ENCODE data around the gene TNPO3.
"Not testable (repeated sequence)": the region's sequence is repeated elsewhere in the genome, so short reads cannot be mapped to it uniquely, and the experiment has no call there.

Gene TNPO3

DNA sequence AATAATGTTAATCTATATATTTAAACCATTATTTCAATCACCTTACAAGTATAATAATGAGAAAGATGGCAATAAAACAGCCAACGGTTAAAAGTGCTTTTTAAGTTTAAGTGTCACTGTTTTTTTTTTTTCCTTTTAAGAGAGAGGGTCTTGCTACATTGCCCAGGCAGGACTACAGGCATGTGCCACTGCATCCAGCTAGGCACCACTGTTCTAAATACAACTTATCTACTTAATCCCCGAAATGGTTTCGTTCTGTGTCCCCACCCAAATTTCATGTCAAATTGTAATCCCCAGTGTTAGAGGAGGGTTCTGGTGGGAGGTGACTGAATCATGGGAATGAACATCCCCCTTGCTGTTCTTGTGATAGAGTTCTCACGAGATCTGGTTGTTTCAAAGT is 49.7 kb downstream of the TNPO3 start:
- H3K9me3 ChIP-seq (ENCODE audit: low read length): no peaks in the 10 kb centered on the region
- H3K36me3 ChIP-seq (ENCODE audit: insufficient read depth, low read length): peaks cover 59% of the 10 kb centered on the region
- no peak overlapping the region for H2AFZ ChIP-seq (ENCODE audit: low read depth, low read length)

DNA sequence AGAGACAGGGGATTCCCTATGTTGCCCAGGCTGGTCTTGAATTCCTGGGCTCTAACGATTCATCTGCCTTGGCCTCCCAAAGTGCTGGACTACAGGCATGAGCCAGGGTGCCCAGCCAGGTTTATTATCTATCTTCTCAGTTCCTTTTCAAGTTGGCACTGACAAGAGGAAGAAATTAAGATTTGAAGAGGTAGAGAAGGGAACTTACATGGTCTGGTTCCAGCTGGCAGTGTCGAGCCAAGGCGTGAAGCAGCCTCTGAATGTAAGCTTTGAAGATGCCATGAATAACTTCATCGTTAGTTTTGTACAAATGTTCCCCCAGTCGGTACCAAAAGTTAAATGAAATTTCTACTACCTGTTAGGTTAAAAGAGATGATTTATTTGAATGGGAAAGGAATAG is 57.7 kb downstream of the TNPO3 start:
- Histone ChIP-seq H3K27me3 (ENCODE audit: insufficient read depth, low read length) (no peaks in the 10 kb centered on the region), H3K4me3 (ENCODE audit: low read length) (no peak overlapping the region), H2AFZ (ENCODE audit: low read depth, low read length) (no peak overlapping the region), H3K36me3 (ENCODE audit: insufficient read depth, low read length) (peaks cover 73% of the 10 kb centered on the region), H3K9me3 (ENCODE audit: low read length) (no peaks in the 10 kb centered on the region), H3K4me1 (ENCODE audit: insufficient read depth, low read length) (no peaks in the 10 kb centered on the region)

More for the DNA sequence above, 49.7 kb downstream of the TNPO3 start:
- Histone ChIP-seq H3K27me3 (ENCODE audit: insufficient read depth, low read length) (no peaks in the 10 kb centered on the region), H3K4me3 (ENCODE audit: low read length) (no peak overlapping the region), H3K4me1 (ENCODE audit: insufficient read depth, low read length) (no peaks in the 10 kb centered on the region)

DNA sequence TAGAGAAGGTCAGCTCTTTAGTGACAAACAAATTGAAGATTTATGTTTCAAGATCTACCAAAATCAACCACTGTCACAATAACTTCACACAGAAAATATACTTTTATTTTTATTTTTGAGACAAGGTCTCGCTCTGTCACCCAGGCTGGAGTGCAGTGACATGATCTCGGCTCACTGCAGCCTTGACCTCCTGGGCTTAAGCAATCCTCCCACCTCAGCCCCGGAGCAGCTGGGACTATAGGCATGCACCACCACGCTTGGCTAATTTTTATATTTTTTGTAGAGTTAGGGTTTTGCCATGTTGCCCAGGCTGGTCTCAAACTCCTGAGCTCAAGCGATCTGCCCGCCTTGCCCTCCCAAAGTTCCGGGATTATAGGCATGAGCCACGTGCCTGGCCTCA is 60.4 kb downstream of the TNPO3 start:
- peaks cover 71% of the 10 kb centered on the region for H3K36me3 ChIP-seq (ENCODE audit: insufficient read depth, low read length)
- H3K9me3 ChIP-seq (ENCODE audit: low read length); H3K27me3 ChIP-seq (ENCODE audit: insufficient read depth, low read length); H3K4me1 ChIP-seq (ENCODE audit: insufficient read depth, low read length); H3K4me3 ChIP-seq (ENCODE audit: low read length); H2AFZ ChIP-seq (ENCODE audit: low read depth, low read length): not testable (repeated sequence)

DNA sequence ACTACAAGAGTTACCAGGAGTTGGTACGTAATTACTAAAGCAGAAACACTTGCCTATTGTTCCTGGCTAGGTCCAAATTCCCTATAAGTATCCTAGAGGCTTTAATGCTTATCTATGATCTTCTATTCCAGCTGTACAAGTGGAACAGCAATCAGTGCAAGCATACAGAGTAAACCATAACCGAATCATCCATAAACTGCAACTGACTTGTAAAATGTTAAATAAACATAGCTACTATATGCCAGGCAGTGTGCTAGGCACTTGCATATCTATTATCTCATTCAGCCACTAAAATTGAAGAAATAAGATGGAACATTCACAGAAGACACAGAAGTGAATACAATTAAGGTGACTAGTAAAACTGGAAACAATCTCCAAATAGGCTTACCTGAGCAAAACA is 61.5 kb downstream of the TNPO3 start:
- H3K36me3 ChIP-seq (ENCODE audit: insufficient read depth, low read length): peaks cover 73% of the 10 kb centered on the region
- H3K4me1 ChIP-seq (ENCODE audit: insufficient read depth, low read length): no peaks in the 10 kb centered on the region

DNA sequence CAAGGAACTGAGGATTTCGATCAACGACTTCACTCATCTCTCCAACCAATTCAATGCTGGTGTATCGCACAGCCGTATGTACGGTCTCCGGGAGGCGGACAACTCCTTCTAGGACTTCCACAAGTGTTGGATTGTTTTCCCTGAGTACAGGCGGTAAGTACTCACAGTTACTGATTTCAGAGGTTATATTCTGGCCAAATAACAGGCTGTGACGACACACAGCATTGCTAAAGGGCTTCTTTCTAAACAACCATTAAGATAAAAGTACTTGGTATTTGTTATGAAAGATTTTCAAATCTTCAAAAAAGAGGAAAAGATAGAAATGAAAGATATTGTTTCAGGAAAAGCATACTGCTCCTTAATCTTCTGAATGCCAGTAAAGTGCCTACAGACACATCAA is 65.0 kb downstream of the TNPO3 start:
- no peaks in the 10 kb centered on the region for H3K9me3 ChIP-seq (ENCODE audit: low read length)
- H3K36me3 ChIP-seq (ENCODE audit: insufficient read depth, low read length): peaks cover 82% of the 10 kb centered on the region
- H2AFZ ChIP-seq (ENCODE audit: low read depth, low read length): no peak overlapping the region
- no peak overlapping the region for H3K4me3 ChIP-seq (ENCODE audit: low read length)
- H3K27me3 ChIP-seq (ENCODE audit: insufficient read depth, low read length): no peaks in the 10 kb centered on the region
- H3K4me1 ChIP-seq (ENCODE audit: insufficient read depth, low read length): no peaks in the 10 kb centered on the region

More for the DNA sequence above, 61.5 kb downstream of the TNPO3 start:
- Histone ChIP-seq H3K4me3 (ENCODE audit: low read length) (no peak overlapping the region), H3K9me3 (ENCODE audit: low read length) (no peaks in the 10 kb centered on the region), H2AFZ (ENCODE audit: low read depth, low read length) (no peak overlapping the region), H3K27me3 (ENCODE audit: insufficient read depth, low read length) (no peaks in the 10 kb centered on the region)

DNA sequence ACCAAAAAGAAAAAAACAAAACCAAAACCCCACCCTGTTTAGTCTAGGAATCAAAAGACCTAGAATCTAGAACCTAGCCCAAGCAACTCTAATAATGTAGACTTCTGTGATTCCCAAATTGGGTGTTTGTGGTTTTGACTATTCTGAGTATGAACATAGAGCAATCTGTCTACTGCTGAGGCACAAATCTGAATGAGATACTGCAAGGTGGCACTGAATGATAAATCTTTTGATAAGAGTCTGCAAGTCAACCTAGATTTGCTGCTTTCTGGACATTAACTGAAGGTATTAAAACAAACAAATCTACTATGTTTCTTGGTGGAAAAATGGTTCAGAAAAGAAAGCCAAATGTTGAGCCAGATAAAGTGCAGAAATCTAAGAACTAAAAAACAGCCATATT is 66.5 kb downstream of the TNPO3 start:
- H3K9me3 ChIP-seq (ENCODE audit: low read length): no peaks in the 10 kb centered on the region
- H3K27me3 ChIP-seq (ENCODE audit: insufficient read depth, low read length): no peaks in the 10 kb centered on the region
- H3K36me3 ChIP-seq (ENCODE audit: insufficient read depth, low read length): peaks cover 89% of the 10 kb centered on the region
- H3K4me3 ChIP-seq (ENCODE audit: low read length): no peak overlapping the region
- no peak overlapping the region for H2AFZ ChIP-seq (ENCODE audit: low read depth, low read length)
- no peaks in the 10 kb centered on the region for H3K4me1 ChIP-seq (ENCODE audit: insufficient read depth, low read length)

DNA sequence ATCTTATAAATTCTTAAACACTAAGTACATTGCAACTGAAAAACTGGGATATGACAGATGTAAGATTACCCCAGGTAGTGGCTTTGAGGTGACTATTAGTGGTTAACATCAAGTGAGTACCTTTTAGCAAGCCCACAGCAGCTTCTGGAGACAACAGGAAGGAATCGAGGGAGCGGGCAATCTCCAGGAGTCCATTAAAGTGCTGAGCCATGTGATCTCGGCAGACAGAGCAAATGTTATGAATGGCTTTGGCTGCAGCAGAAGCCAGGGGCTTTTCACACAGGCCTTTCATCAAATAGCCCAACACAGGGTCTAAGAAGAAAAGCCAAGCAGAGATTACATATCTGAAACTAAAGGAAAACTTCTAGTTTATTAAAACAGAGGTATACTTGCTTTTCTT is 68.3 kb downstream of the TNPO3 start:
- no peaks in the 10 kb centered on the region for H3K9me3 ChIP-seq (ENCODE audit: low read length)
- H3K36me3 ChIP-seq (ENCODE audit: insufficient read depth, low read length): peaks cover 89% of the 10 kb centered on the region
- H3K4me1 ChIP-seq (ENCODE audit: insufficient read depth, low read length): no peaks in the 10 kb centered on the region
- no peaks in the 10 kb centered on the region for H3K27me3 ChIP-seq (ENCODE audit: insufficient read depth, low read length)
- H3K4me3 ChIP-seq (ENCODE audit: low read length): no peak overlapping the region
- H2AFZ ChIP-seq (ENCODE audit: low read depth, low read length): no peak overlapping the region

DNA sequence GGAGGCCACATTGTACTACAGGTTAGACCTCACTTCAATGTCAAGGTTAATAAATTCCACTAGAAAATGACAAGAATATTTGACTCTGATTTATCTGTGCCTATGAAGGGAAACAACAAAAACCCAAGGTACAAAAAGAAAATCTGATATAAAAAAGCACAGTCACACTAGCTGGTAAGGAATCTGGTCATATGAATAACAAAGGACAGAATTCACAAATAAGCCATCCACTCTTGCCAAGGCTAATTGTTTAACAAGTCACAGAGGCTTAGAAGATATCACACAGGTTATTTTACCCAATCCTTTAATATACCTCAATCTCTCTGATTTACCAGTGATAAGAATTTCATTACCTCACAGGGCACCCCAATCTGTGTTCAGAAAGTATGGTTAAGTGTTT is 69.3 kb downstream of the TNPO3 start:
- H3K9me3 ChIP-seq (ENCODE audit: low read length): no peaks in the 10 kb centered on the region
- H3K27me3 ChIP-seq (ENCODE audit: insufficient read depth, low read length): no peaks in the 10 kb centered on the region
- no peak overlapping the region for H3K4me3 ChIP-seq (ENCODE audit: low read length)
- no peaks in the 10 kb centered on the region for H3K4me1 ChIP-seq (ENCODE audit: insufficient read depth, low read length)
- H3K36me3 ChIP-seq (ENCODE audit: insufficient read depth, low read length): peaks cover 90% of the 10 kb centered on the region
- no peak overlapping the region for H2AFZ ChIP-seq (ENCODE audit: low read depth, low read length)

DNA sequence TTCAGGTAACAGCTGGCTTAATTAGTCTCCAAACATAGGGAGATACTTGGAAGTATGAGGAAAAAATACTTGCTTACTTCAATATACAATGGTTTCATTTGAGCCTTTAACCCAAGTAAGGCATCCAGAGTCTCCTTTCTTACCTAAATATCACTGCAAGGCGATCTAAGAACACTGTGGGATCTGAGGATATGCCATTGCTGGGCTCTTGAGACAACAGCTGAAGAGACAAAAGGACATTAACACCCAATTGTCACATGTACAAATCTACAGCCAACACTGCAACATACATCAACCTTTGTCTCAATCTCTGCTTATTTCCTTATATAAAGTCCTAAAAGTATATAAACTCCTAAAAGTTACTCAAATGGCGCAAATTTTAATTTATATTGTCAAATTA is 72.8 kb downstream of the TNPO3 start:
- no peak overlapping the region for H3K4me3 ChIP-seq (ENCODE audit: low read length)
- H2AFZ ChIP-seq (ENCODE audit: low read depth, low read length): no peak overlapping the region
- peaks cover 91% of the 10 kb centered on the region for H3K36me3 ChIP-seq (ENCODE audit: insufficient read depth, low read length)
- H3K9me3 ChIP-seq (ENCODE audit: low read length): no peaks in the 10 kb centered on the region
- no peaks in the 10 kb centered on the region for H3K4me1 ChIP-seq (ENCODE audit: insufficient read depth, low read length)
- no peaks in the 10 kb centered on the region for H3K27me3 ChIP-seq (ENCODE audit: insufficient read depth, low read length)

DNA sequence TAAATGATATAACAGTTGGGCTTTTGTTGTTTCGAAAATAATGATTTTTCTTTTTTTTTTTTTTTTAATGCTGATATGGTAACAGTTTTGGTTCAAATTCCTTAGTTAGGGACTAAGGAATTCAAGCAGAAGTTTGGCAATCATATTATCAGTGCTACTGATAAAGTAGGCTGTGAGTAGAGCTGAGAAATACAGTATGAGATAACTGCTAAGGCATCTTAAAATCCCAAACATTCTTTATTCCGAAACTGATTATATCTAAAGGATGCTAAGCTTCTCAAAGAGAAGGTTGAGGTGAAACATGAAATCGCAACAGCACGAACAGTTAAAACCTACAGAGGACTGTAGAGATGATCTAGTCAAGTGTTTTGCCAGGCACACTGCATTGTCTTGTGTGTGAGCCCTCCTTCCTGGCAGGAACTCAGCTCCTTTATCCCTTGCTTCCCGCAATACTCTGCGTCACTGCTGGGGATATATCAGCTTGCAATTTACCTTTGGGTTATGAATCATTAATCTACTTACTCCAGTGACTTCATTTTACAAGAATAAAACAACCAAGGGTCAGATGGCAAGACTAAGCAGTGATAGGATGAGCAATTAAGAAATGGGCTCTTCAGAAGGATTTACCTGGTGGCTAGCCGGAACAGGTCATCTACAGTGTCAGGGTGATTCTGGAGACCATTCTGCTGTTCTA is 80.5 kb downstream of the TNPO3 start:
- no peaks in the 10 kb centered on the region for H3K9me3 ChIP-seq (ENCODE audit: low read length)
- no peak overlapping the region for H3K4me3 ChIP-seq (ENCODE audit: low read length)
- no peaks in the 10 kb centered on the region for H3K4me1 ChIP-seq (ENCODE audit: insufficient read depth, low read length)
- peaks cover 85% of the 10 kb centered on the region for H3K36me3 ChIP-seq (ENCODE audit: insufficient read depth, low read length)
- no peaks in the 10 kb centered on the region for H3K27me3 ChIP-seq (ENCODE audit: insufficient read depth, low read length)
- H2AFZ ChIP-seq (ENCODE audit: low read depth, low read length): no peak overlapping the region

DNA sequence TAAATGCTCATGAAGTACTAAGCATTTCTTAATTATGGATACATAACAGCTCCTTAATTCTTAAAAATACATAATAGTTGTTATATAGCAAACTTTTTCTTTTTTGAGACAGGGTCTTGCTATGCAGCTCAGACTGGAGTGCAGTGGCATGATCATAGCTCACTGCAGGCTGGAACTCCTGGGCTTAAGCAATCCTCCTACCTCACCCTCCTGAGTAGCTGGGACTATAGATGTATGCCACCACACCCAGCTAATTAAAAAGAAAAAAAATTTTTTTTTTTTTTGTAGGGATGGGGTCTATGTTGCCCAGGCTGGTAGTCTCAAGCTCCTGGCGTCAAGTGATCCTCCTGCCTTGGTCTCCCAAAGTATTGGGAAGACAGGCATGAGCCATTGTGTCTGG is 86.3 kb downstream of the TNPO3 start:
- H3K4me3 ChIP-seq (ENCODE audit: low read length): no peak overlapping the region
- no peak overlapping the region for H2AFZ ChIP-seq (ENCODE audit: low read depth, low read length)
- no peaks in the 10 kb centered on the region for H3K4me1 ChIP-seq (ENCODE audit: insufficient read depth, low read length)
- H3K9me3 ChIP-seq (ENCODE audit: low read length): peaks cover 5% of the 10 kb centered on the region
- H3K27me3 ChIP-seq (ENCODE audit: insufficient read depth, low read length): no peaks in the 10 kb centered on the region
- H3K36me3 ChIP-seq (ENCODE audit: insufficient read depth, low read length): peaks cover 84% of the 10 kb centered on the region

DNA sequence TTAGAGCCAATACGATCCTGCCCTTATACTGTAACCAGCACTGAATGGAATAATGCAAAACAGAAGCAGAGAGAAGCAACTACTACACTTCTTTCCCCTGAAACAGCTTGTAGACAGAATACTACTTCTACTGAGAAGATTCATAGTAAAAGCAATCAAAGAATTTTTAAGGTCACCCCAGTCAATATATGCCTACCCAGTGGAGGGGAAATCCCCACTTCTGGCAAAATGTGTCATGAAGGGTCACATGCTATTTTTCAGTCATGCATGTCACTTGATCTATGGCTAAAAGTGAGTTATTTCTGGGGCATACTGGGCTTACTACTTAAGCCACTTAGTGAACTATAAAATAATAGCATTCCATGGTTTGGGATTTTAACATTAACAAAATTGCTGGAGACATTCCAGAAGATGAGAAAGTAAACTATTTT is 91.6 kb downstream of the TNPO3 start:
- Histone ChIP-seq H3K27me3 (ENCODE audit: insufficient read depth, low read length) (no peaks in the 10 kb centered on the region), H3K9me3 (ENCODE audit: low read length) (peaks cover 8% of the 10 kb centered on the region), H2AFZ (ENCODE audit: low read depth, low read length) (no peak overlapping the region), H3K4me3 (ENCODE audit: low read length) (no peak overlapping the region), H3K36me3 (ENCODE audit: insufficient read depth, low read length) (peaks cover 77% of the 10 kb centered on the region), H3K4me1 (ENCODE audit: insufficient read depth, low read length) (no peaks in the 10 kb centered on the region)

DNA sequence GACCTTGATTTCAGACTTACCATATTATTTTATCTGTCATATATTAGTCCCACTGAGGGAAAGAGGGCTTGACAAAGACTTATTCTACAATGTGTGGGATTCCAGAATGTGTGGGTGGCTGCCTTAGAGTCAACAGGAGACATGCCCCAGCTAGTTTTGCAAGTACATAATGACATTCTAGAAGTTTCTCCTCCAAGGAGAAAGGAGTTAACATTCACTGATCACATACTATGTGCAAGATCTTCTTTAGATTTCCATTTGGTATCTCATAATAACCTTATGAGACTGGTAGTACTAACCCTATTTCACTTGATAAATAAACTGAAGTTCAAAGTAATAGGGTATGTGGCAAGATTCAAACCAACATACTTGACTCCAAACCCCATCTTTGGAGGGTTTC is 92.0 kb downstream of the TNPO3 start:
- Histone ChIP-seq H3K4me1 (ENCODE audit: insufficient read depth, low read length) (no peaks in the 10 kb centered on the region), H3K36me3 (ENCODE audit: insufficient read depth, low read length) (peaks cover 76% of the 10 kb centered on the region), H3K27me3 (ENCODE audit: insufficient read depth, low read length) (no peaks in the 10 kb centered on the region), H3K4me3 (ENCODE audit: low read length) (no peak overlapping the region), H3K9me3 (ENCODE audit: low read length) (peaks cover 8% of the 10 kb centered on the region), H2AFZ (ENCODE audit: low read depth, low read length) (no peak overlapping the region)

DNA sequence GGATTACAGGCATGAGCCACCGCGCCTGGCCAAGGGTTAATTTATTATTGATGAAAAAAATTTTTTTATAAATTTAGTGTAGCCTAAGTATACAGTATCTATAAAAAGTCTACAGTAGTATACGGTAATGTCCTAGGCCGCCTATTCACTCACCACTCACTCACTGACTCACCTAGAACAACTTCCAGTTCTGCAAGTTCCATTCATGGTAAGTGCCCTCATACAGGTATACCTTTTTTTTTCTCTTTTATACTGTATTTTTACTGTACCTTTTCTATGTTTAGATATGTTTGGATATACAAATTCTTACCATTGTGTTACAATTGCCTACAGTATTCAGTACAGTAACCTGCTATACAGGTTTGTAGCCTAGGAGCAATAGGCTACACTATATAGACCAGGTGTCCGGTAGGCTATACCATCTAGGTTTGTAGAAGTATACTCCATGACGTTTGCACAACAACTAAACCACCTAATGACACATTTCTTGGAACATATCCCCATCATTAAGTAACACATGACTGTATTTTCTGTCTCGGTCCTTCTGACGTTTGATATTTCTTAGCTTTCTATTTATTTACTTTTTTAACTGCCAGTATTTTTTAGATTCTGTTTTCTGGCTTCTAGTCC is 93.8 kb downstream of the TNPO3 start:
- Histone ChIP-seq H3K36me3 (ENCODE audit: insufficient read depth, low read length) (peaks cover 76% of the 10 kb centered on the region), H2AFZ (ENCODE audit: low read depth, low read length) (no peak overlapping the region), H3K9me3 (ENCODE audit: low read length) (peaks cover 8% of the 10 kb centered on the region), H3K4me1 (ENCODE audit: insufficient read depth, low read length) (no peaks in the 10 kb centered on the region), H3K27me3 (ENCODE audit: insufficient read depth, low read length) (no peaks in the 10 kb centered on the region), H3K4me3 (ENCODE audit: low read length) (no peak overlapping the region)
